ENCODE data around the gene TAS2R39.

DNA sequence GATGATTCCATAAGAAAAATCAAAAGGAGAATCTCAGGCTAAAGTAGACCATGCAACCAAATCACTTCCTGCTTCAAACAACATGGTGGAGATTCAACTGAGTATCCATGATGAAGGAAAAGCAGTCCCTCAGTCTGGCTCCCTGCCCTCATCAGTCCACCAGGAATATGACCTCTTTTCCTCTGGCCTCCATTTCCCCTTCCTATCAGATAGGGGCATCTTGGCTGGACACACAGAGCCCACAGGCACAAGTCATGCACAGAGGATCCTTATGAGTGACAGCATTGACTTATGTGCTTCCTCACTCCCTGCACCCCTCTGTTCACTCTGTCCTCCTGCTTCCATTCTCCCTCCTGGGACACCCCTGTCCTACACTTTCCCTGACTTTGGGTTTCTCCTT, 34.6 kb upstream of the TAS2R39 start:
- TF ChIP-seq EZH2 (IDR thresholded peaks at IDR 0.05; ENCODE audit: insufficient read depth, poor library complexity, severe bottlenecking), result no peak
- TF ChIP-seq EZH2phosphoT487 (IDR thresholded peaks at IDR 0.05; ENCODE audit: insufficient read depth, low read depth), result no peak

Data from GM23248 (cell line).